DOHH2 (cell line): ENCODE data around the gene PTGDS.

Experiments used
- CTCF ChIP-seq: fragments of 200-600 bp; sonication (generic); IDR thresholded peaks from one replicate; pipeline ENCODE4 v1.5.1; 2014; ENCODE audit warnings: antibody characterized with exemption, mild to moderate bottlenecking, low read depth, low read length; ENCODE audit not compliant: poor library complexity, severe bottlenecking
- EZH2phosphoT487 ChIP-seq: fragments of 200-600 bp; sonication (generic); IDR thresholded peaks from 2 replicates; pipeline ENCODE4 v1.6.1; 2017; ENCODE audit warnings: borderline replicate concordance, mild to moderate bottlenecking, antibody characterized with exemption, low read length, moderate library complexity, mixed read lengths

- TF ChIP-seq CTCF (no peak), EZH2phosphoT487 (no peak)
Measured at GRCh38 chr9:136988872-136989271, 11.6 kb downstream of the PTGDS start.
